NB4 (cell line): ENCODE results near the gene CLINT1.
A peak's percentile ranks its signal among the peaks of the same experiment; 100 is the strongest.

Source experiments
- DNase-seq: peaks from one replicate; pipeline ENCODE4 v3.0.0; 2010; ENCODE audit warnings: low read depth
- H3K4me3 ChIP-seq: one replicate; pipeline ENCODE4 v1.5.1; 2011; ENCODE audit warnings: mild to moderate bottlenecking, low read depth, low read length, moderate library complexity
- MYC ChIP-seq: IDR thresholded peaks from 2 replicates; pipeline ENCODE4 v1.6.1; 2011; ENCODE audit warnings: low read depth, low read length
- POLR2A ChIP-seq: IDR thresholded peaks from 2 replicates; pipeline ENCODE4 v1.6.1; 2011; ENCODE audit warnings: mild to moderate bottlenecking; ENCODE audit not compliant: insufficient read length; ENCODE audit errors: extremely low read depth
- TF ChIP-seq, protein P1 (sequence below): IDR thresholded peaks from 2 replicates; pipeline ENCODE4 v1.6.1; 2011; ENCODE audit warnings: low read depth, low read length
- TF ChIP-seq, protein P2 (sequence below): IDR thresholded peaks from one replicate; pipeline ENCODE4 v1.5.1; 2012; ENCODE audit warnings: low read depth, low read length

Gene CLINT1

DNA sequence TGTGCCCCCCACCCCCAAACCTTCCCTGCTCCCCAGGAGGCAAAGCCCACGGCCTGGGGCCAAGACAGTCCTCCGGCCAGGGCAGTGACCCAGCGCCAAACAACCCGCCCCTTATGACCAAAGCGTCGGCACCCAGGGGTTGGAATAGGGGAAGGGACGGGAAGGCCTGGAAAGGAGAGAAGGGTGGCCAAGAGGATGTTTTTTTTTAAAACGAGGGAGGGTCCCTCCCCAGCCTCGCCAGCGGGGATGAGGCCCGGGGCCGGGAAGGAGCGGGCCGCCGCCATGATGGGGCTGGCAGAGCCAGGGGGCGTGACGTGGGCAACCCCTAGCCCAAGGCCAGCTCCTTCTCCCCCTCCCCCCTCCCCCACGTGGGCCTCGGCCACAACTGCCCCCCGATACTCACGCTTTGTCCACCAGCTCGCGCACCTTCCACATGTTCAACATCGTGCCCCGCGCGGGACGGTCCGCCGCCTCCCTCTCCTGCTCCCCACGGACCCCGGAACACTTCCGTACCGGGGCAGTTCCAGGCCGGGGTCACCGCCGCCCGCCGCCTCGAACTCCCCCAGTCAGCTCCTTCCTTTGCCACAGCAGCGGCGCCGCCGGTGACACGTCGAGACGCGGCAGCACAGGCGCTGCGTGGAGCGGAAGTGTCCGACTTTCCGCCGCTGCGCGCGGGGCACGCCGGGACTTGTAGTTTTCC lies at the start of gene CLINT1:
Gene CLINT1 (minus strand): TSS at position 619 of the 700 bp plus-strand sequence. CDS start 175 bp downstream, at position 444.
- DNase-seq, result peak; percentile 93
- TF ChIP-seq, protein P1, sequence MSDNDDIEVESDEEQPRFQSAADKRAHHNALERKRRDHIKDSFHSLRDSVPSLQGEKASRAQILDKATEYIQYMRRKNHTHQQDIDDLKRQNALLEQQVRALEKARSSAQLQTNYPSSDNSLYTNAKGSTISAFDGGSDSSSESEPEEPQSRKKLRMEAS, result peak; percentile 31
- peak; percentile 68 for TF ChIP-seq MYC
- TF ChIP-seq POLR2A, result peak; percentile 75
- TF ChIP-seq, protein P2, sequence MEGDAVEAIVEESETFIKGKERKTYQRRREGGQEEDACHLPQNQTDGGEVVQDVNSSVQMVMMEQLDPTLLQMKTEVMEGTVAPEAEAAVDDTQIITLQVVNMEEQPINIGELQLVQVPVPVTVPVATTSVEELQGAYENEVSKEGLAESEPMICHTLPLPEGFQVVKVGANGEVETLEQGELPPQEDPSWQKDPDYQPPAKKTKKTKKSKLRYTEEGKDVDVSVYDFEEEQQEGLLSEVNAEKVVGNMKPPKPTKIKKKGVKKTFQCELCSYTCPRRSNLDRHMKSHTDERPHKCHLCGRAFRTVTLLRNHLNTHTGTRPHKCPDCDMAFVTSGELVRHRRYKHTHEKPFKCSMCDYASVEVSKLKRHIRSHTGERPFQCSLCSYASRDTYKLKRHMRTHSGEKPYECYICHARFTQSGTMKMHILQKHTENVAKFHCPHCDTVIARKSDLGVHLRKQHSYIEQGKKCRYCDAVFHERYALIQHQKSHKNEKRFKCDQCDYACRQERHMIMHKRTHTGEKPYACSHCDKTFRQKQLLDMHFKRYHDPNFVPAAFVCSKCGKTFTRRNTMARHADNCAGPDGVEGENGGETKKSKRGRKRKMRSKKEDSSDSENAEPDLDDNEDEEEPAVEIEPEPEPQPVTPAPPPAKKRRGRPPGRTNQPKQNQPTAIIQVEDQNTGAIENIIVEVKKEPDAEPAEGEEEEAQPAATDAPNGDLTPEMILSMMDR, result no peak
- H3K4me3 ChIP-seq, result peak within 1 kb of the TSS; percentile 92

DNA sequence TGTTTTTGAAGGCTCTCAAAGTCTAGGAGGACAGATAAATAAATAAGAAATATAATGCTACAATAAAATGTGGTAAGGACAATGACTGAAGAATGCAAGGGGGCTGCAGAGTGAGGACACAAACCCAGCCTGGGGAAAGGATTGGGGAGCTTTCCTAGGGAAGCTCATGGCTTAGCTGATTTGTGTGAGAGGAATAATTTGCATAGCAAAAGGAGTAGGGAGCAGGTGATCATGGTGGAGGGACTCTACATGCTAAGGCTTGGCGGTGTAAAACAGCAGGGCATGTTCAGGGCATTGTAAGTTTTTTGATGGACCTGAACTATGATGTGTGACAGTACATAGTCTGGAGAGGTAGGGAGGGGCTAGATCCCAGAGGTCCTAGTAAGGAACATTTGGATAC lies 49.5 kb upstream of the CLINT1 start:
- no peak overlapping the region for H3K4me3 ChIP-seq
- TF ChIP-seq POLR2A, result no peak
- TF ChIP-seq, protein P2, result no peak
- TF ChIP-seq, protein P1, result no peak
- no peak for TF ChIP-seq MYC
- no peak for DNase-seq

DNA sequence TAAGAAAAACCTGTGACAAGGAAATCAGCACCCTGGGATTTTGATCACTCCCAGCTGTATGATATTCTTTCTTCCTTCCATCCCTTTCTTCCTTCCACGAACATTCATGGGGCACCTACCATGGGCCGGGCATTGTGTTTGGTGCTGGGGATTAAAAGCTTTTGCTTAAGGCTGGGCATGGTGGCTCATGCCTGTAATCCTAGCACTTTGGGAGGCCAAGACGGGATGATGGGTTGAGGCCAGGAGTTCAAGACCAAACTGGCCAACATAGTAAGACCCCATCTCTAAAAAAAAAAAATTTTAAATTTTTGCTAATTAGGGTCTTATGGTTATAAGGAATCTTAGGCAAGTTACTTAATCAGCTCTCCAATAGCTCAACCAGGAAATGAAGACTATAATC lies 48.5 kb upstream of the CLINT1 start:
- no peak overlapping the region for H3K4me3 ChIP-seq
- DNase-seq, result no peak
- no peak for TF ChIP-seq MYC
- TF ChIP-seq, protein P2, result no peak
- TF ChIP-seq POLR2A, result no peak
- TF ChIP-seq, protein P1, result no peak

- no peak overlapping the region for H3K4me3 ChIP-seq
- no peak for TF ChIP-seq POLR2A
- TF ChIP-seq, protein P1, result no peak
- TF ChIP-seq MYC, result no peak
- TF ChIP-seq, protein P2, result no peak
- DNase-seq, result no peak
Measured at GRCh38 chr5:157903117-157903450, 44.1 kb upstream of the CLINT1 start.

DNA sequence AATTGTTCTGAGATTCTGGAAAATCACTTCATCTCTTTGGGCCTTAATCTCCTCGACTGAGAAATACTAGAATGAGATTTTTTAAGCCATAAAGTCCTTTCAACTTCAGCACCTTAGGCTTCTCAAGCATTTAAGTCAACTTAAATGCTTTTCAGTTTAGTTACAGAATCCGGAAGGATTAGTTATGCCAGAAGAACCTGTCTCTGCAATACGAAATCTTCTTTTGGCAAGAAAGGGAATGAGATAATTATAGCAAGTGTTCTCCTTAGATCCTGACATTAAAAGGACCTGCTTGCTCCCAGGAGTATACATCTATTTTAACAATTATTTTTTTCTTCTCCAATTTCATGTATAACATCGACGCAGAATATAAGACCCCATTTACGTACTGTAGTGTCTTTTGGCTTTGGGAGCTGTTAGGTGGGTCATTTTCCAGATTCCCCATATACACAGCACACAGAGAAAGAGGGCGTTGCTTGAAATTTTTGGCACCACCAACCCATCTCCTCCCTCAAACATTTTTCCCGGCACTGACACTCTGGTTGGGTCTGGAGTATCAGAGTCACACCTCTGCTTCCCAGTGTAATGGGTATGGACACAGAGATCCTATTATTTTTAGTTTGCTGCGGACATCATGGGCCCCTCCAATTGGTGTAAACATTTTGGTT lies 43.6 kb upstream of the CLINT1 start:
- no peak overlapping the region for H3K4me3 ChIP-seq
- DNase-seq, result no peak
- TF ChIP-seq, protein P2, result no peak
- no peak for TF ChIP-seq MYC
- TF ChIP-seq, protein P1, result no peak
- no peak for TF ChIP-seq POLR2A
